ELR (cell line): Measurements from ENCODE around the gene FUBP3.
"Not testable (repeated sequence)": the region's sequence is repeated elsewhere in the genome, so short reads cannot be mapped to it uniquely, and the experiment has no call there.

Experiments used
- DNase-seq: peaks from one replicate; pipeline ENCODE4 v3.0.0-alpha.2; 2015; ENCODE audit warnings: low read depth

Gene FUBP3

DNA sequence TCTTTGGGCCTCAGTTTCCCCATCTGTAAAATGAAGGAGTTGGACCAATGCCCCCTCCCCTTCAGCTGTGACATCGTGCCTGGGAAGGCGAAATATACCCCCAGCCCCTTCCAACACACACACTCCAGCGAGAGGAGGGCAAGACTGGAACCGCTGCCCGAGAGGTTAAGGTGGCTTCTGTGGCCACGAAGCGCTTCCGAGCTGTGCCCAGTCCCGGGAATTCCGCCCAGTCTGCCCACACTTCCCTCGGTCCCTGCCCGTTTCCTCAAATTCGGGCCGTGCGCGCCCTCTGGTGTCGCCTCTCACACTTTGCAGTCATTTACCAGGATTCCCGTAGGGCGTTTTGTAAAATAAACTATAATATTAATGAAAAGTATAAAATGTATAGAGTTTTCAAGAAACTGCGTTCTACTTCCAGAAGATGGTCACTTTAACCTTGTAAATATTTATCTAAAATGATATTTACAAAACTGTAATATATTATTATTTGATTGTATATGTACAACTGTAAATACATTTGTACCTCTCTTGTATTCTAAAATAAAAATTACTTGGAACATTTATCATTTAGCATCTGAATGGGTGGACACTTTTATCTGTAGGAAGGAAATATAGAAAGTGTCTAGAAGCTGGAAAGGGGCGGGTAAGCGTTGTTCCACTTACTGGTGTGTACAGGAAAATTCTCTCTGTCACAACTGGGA, 103.2 kb downstream of the FUBP3 start:
- peak; percentile 90 for DNase-seq

DNA sequence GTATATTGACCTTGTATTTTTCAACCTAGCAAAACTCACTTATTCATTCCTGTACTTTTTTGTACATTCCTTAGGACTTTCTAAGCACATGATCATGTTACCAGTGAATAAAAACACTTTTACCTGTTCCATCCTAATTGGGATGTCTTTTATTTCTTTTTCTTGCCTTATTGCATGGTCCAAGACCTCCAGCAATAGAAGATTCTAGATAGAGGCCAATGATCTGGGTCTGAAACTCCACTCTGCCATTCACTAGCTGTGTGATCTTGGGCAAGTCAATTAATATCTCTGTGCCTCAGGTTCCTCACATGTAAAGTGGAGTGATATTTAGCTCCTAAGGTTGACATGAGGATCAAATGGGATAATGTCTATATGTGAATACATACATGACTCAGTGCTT, 105.7 kb downstream of the FUBP3 start:
- DNase-seq = no peak

DNA sequence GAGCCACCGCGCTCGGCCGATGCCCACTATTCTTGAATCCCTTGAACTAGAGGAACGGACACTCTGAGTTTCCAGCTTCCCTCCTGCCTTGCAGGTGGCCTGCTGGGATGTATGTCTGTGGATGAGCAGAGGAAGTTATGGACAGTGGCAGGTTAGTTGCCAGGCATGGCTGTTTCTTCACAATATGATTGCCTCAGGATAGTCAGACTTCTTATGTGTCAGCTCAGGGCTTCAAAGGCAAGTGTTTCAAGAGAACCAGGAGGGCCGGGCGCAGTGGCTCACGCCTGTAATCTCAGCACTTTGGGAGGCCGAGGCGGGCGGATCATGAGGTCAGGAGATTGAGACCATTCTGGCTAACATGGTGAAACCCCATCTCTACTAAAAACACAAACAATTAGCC, 106.6 kb downstream of the FUBP3 start:
- DNase-seq = not testable (repeated sequence)

DNA sequence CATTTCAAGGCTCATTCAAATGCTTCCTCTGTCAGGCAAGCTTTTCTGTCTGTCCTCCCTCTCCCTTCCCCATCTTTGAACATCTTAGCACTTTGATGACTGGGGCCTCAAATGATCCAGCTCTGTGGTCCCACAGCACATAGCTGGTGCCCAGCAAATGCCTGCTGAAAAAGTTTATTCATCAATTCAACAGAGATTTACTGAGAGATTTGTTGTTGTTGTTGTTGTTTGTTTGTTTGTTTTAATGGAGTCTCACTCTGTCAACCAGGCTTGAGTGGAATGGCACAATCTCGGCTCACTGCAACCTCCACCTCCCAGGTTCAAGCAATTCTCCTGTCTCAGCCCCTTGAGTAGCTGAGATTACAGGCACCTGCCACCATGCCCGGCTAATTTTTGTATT, 108.2 kb downstream of the FUBP3 start:
- DNase-seq = no peak
